ENCODE data around the gene FITM1. TPM values are rescaled to one million over a fixed set of nuclear protein-coding genes. Genes with fewer than 3 reads are reported as not detected.

Gene FITM1
- total RNA-seq, 4 donors from 2014 or later, result 0.68 TPM; not detected in 3

DNA sequence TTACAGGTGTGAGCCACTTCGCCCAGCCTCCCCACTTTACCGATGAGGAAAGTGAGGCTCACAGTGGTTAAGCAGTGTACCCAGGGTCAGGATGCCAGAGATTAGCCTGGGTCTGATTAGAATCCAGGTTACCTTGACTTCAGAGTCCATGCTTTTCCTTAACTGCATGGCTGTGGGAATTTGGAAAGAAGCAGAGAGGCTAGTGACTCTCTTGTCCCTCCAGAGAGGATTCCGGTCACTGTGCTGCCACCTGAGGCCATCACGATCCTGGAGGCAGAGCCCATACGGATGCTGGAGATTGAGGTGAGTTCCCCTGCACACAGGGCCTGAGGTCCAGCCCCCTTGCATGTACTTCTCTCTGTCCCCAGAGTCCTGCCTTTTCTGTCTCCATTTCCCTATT is 46.1 kb downstream of the FITM1 start:
- TF ChIP-seq, protein P1, sequence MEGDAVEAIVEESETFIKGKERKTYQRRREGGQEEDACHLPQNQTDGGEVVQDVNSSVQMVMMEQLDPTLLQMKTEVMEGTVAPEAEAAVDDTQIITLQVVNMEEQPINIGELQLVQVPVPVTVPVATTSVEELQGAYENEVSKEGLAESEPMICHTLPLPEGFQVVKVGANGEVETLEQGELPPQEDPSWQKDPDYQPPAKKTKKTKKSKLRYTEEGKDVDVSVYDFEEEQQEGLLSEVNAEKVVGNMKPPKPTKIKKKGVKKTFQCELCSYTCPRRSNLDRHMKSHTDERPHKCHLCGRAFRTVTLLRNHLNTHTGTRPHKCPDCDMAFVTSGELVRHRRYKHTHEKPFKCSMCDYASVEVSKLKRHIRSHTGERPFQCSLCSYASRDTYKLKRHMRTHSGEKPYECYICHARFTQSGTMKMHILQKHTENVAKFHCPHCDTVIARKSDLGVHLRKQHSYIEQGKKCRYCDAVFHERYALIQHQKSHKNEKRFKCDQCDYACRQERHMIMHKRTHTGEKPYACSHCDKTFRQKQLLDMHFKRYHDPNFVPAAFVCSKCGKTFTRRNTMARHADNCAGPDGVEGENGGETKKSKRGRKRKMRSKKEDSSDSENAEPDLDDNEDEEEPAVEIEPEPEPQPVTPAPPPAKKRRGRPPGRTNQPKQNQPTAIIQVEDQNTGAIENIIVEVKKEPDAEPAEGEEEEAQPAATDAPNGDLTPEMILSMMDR (IDR thresholded peaks at IDR 0.05; ENCODE audit: low read depth), result no peak

GRCh38 chr14:24177041-24177825 is 46.8 kb downstream of the FITM1 start:
- TF ChIP-seq, protein P1 (IDR thresholded peaks at IDR 0.05; ENCODE audit: low read depth), result no peak

GRCh38 chr14:24177891-24178290 is 47.4 kb downstream of the FITM1 start:
- TF ChIP-seq, protein P1 (IDR thresholded peaks at IDR 0.05; ENCODE audit: low read depth), result no peak

DNA sequence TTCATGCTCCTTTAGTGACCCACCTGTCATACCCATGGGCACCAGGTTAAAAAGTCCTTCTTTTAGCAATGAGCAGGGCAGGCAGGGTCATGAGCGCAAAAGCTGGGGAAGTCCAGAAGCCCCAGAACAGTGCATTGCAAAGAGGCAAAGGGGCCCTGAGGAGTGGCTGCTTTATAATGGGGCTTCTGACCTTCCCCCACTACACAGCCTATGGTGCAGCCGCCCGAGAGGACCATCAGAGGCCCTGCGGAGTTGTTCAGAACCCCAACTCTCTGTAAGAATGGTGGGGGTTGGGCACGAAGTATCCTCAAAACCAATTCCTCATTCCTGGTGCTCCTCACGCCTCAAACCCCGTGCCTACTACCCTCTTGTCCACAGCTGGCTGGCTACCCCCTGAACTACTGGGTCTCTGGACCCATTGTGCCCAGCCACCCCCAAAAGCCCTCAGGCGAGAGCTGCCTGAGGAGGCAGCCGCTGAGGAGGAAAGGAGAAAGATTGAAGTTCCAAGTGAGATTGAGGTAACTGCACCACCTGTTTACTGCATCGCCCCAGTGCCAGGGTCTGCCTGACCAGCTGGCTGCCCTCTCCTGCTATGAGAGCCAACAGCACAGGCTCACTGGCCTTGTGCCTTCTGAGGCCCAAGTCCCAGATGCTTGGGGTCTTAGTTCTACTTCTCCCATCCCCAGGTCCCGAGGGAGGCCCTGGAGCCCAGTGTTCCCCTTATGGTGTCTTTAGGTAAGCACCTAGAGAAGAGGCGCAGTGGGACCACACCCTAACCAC is 48.1 kb downstream of the FITM1 start:
- TF ChIP-seq, protein P1 (IDR thresholded peaks at IDR 0.05; ENCODE audit: low read depth), result no peak

GRCh38 chr14:24179294-24179960 is 49.0 kb downstream of the FITM1 start:
- TF ChIP-seq, protein P1 (IDR thresholded peaks at IDR 0.05; ENCODE audit: low read depth), result no peak

- TF ChIP-seq, protein P1 (IDR thresholded peaks at IDR 0.05; ENCODE audit: low read depth), result no peak
These were observed 49.7 kb downstream of the FITM1 start for GRCh38 chr14:24179961-24180796.

Data from subcutaneous adipose tissue (tissue), 4 donors.